AML-193 (cell line): Measurements from ENCODE around the gene LAT.
"Not testable (repeated sequence)": the region's sequence is repeated elsewhere in the genome, so short reads cannot be mapped to it uniquely, and the experiment has no call there.

Experiments
- DNase-seq, 2 experiments: peaks; one replicate each; lab custom pipeline; 2025; lab: John Stamatoyannopoulos, UW

LAT gene

GRCh38 chr16:28984619-28985135 is at the start of gene LAT:
Gene LAT, plus strand, starts transcription at chr16:28985052. Its CDS starts 366 bp downstream, at chr16:28985418.
- DNase-seq: peak; percentile 35 to 49

GRCh38 chr16:28935346-28935745 is 49.5 kb upstream of the LAT start:
- no peak for DNase-seq

- DNase-seq: no peak
These were observed 48.7 kb upstream of the LAT start for GRCh38 chr16:28935924-28936783.

- no peak for DNase-seq
These were observed 48.1 kb upstream of the LAT start for GRCh38 chr16:28936784-28937155.

GRCh38 chr16:28937222-28937876 is 47.5 kb upstream of the LAT start:
- no peak for DNase-seq

GRCh38 chr16:28938721-28939120 is 46.1 kb upstream of the LAT start:
- no peak for DNase-seq

GRCh38 chr16:28939825-28940224 is 45.0 kb upstream of the LAT start:
- DNase-seq: not testable (repeated sequence)

GRCh38 chr16:28943281-28943680 is 41.6 kb upstream of the LAT start:
- DNase-seq: no peak

GRCh38 chr16:28946681-28947080 is 38.2 kb upstream of the LAT start:
- DNase-seq: no peak

- peak; percentile 99 for DNase-seq
These were observed 34.0 kb upstream of the LAT start, which contains the start of gene NFATC2IP for GRCh38 chr16:28950648-28951409. Gene NFATC2IP, plus strand, starts transcription at chr16:28950937. Its CDS starts 75 bp downstream, at chr16:28951012.

- no peak for DNase-seq
These were observed 33.4 kb upstream of the LAT start for GRCh38 chr16:28951410-28951943.

GRCh38 chr16:28958216-28958615 is 26.6 kb upstream of the LAT start:
- no peak for DNase-seq

GRCh38 chr16:28958836-28959235 is 26.0 kb upstream of the LAT start:
- DNase-seq: no peak

- DNase-seq: no peak
These were observed 20.8 kb upstream of the LAT start for GRCh38 chr16:28964072-28964471.

- no peak for DNase-seq
These were observed 20.4 kb upstream of the LAT start for GRCh38 chr16:28964496-28964895.

- no peak for DNase-seq
These were observed 17.7 kb upstream of the LAT start for GRCh38 chr16:28967156-28967555.

- DNase-seq: not testable (repeated sequence)
These were observed 15.2 kb upstream of the LAT start for GRCh38 chr16:28969696-28970095.

- peak in 1 of 2 experiments; percentile 10 for DNase-seq
These were observed 10.8 kb upstream of the LAT start for GRCh38 chr16:28974007-28974436.

GRCh38 chr16:28974437-28975157 is 10.3 kb upstream of the LAT start, which contains the start of gene SPNS1:
Gene SPNS1, plus strand, starts transcription at chr16:28974778. Its CDS starts 374 bp downstream, at chr16:28975152.
- DNase-seq: peak; percentile 85 to 94

- no peak for DNase-seq
These were observed 9.7 kb upstream of the LAT start for GRCh38 chr16:28975158-28975599.
